Epithelial cell of proximal tubule (primary cell): ENCODE results near the gene TEX19. TPM values are rescaled to one million over a fixed set of nuclear protein-coding genes. Genes with fewer than 3 reads are reported as not detected.

Experiments
- DNase-seq: peaks from one replicate; pipeline ENCODE4 v3.0.0-alpha.2; 2011; ENCODE audit warnings: low read depth
- H3K4me3 ChIP-seq: 2 replicates; pipeline ENCODE4 v1.5.1; 2011; ENCODE audit warnings: low read depth, mild to moderate bottlenecking, low read length
- total RNA-seq: library from RNA; depleted of rRNA; stranded (reverse); fragments of >200 nt; gene quantifications from 2 replicates; pipeline ENCODE4 v1.2.3, GENCODE V29; 2015
- TF ChIP-seq, protein P1 (sequence below): conservative IDR thresholded peaks from 2 replicates; pipeline ENCODE4 v1.5.1; 2012; ENCODE audit warnings: low read depth, mild to moderate bottlenecking, low read length

The TEX19 gene
- total RNA-seq, 1 donor from 2014 or later = not detected

DNA sequence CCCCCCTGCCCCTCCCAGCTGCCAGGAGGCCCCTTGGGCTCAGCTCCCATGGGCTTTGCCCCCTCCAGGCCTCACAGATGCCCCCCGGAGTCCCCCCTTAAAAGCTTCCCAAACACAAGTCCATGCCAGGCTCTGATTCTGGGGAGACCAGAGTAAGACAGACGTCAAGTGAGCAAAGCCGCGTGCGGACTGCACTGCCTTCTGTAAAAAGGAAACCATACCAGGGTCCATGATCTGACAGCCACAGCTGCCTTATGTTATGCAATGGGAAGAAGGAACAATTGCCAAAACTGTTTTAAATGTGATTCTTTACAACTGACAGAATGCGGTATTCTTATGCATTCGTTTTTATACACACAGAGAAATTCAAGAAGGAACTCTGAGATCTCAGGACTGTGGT is 41.2 kb downstream of the TEX19 start:
- TF ChIP-seq, protein P1, sequence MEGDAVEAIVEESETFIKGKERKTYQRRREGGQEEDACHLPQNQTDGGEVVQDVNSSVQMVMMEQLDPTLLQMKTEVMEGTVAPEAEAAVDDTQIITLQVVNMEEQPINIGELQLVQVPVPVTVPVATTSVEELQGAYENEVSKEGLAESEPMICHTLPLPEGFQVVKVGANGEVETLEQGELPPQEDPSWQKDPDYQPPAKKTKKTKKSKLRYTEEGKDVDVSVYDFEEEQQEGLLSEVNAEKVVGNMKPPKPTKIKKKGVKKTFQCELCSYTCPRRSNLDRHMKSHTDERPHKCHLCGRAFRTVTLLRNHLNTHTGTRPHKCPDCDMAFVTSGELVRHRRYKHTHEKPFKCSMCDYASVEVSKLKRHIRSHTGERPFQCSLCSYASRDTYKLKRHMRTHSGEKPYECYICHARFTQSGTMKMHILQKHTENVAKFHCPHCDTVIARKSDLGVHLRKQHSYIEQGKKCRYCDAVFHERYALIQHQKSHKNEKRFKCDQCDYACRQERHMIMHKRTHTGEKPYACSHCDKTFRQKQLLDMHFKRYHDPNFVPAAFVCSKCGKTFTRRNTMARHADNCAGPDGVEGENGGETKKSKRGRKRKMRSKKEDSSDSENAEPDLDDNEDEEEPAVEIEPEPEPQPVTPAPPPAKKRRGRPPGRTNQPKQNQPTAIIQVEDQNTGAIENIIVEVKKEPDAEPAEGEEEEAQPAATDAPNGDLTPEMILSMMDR = no peak
- H3K4me3 ChIP-seq = no peak overlapping the region
- DNase-seq = no peak

DNA sequence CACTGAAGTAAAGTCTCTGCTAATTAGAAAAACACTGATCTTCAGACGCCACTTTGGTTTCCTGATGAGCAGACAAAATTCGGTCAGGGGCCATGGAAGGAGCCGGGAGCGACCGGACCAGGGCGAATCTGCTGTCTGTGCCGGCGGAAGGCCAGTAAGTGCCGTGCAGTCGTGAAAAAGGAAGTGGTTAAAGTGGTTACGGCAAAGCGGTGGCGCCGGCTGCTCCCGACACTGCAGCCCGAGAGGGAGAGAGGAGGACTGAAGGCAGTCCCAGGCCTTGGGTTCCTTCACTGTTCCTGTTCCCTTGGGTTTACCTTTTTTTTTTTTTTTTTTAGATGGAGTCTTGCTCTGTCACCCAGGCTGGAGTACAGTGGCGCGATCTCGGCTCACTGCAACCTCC is 41.8 kb downstream of the TEX19 start:
- no peak for DNase-seq
- no peak overlapping the region for H3K4me3 ChIP-seq
- TF ChIP-seq, protein P1 = no peak

DNA sequence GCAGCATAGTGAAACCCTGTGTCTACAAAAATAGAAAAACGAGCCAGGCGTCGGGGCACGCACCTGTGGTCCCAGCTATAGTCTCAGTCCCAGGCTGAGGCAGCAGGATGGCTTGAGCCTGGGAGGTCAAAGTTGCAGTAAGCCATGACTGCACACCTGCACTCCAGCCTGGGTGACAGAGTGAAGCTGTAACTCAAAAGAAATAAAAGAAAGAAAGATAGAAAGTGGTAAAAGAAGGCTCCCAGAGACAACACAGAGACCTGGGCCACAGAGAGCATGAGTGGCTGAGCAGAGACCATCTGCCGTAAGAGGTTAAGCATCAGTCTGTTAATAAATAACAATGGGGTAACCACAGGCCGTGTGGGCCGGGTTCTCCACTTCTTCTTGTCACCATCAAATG is 43.8 kb downstream of the TEX19 start:
- TF ChIP-seq, protein P1 = no peak
- no peak for DNase-seq
- H3K4me3 ChIP-seq = no peak overlapping the region

DNA sequence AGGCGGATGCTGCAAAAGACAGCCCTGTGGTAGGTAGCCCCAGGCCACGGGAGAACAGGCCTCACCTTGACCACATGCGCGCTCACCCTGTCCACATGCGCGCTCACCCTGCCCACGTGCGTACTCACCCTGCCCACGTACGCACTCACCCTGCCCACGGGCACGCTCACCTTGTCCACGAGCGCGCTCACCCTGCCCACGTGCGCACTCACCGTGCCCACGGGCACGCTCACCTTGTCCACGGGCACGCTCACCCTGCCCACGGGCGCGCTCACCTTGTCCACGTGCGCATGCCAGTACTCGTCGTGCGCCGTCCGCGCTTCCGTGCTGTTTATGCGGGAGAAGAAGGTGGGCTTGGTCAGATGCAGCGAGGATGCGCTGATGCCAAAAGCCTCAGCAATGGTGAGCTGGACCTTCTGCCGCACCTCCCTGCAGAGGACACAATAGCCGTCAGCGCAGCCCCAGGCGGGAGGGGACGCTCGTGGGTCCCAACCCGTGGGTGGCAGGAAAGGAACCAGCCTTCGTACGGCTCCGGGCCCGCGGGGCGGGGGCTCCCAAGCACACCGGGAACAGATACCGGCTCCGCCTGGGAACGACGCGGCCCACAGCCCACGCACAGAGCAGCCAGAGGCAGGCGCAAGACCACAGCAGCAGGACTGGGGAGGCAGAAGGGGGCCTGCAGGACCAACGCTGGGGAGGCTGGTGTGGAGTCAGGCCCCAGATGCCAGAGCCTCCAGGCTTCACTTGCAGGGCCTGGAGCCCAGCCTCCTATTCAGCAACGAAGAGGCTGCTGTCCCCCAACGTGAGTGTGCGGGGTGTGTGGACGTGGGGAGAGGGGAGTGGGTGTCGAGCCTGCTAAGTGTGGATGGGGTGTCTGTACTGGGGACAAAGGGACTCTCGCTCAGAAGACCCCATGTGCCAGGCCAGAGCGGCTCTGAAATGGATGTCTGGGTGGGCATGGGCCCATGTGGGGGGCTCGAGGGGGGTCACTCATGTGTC is 44.9 kb downstream of the TEX19 start:
- DNase-seq = no peak
- TF ChIP-seq, protein P1 = no peak
- no peak overlapping the region for H3K4me3 ChIP-seq

DNA sequence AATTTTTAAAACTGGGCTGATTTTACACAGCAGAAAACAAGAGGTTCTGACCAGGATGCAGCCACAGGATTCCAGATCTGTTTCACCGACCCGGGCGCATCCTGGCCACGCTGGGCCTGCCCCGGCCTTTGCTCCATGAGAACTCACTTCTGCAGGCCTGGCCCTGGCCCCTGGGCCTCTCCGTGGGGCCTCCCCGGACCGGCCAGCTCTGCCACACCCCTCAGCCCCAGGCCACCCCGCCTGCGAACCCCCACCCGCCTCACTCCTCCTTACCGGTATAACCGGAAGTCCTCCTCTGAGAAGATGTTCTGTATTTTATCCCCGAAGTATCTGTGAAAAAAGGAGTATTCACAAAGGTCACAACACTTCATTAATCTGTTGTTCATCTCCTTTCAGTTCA is 46.0 kb downstream of the TEX19 start:
- TF ChIP-seq, protein P1 = no peak
- no peak overlapping the region for H3K4me3 ChIP-seq
- no peak for DNase-seq

DNA sequence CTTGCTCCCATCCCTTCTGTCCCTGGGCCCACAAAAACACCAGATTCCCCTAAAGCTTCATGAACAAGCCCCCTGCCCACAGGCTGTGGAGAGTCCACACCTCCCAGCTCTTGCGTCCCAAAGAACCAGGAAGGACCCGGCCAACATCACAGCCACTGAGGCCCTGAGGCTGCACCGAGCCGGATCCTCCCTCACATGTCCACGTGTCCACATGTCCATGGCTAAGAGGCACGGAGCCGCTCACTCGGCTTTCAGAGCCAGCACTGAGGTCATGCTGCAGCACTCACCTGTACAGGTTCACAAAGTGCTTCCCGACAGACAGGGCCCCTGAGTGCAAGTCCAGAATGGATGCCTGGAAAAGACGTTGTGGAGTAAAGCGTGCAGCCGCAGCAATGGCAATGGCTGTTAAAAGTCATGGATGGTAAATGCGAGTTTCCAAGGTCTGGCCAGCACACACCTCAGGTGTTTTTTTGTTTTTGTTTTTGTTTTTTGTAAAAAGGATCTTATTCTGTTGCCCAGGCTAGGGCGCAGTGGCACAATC is 47.2 kb downstream of the TEX19 start:
- TF ChIP-seq, protein P1 = no peak
- H3K4me3 ChIP-seq = no peak overlapping the region
- DNase-seq = no peak

DNA sequence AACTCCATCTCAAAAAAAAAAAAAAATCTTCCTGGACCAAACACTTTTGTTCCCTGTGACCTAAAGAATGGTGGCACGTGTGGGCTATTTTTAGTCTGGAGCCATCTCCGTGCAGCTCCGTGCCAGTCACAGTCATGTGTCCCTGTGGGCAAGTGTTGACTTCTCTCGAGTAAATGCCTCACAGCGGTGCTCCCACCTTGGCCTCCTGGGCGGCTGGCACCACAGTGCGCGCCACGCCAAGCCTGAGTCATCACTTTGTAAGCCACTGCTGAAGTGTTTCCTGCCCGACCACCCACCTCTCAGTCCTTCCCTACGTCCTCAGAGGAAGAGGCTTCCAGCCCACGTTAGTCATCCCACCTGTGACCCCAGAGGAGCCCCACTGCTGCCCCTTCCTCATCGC is 48.2 kb downstream of the TEX19 start:
- H3K4me3 ChIP-seq = no peak overlapping the region
- no peak for DNase-seq
- TF ChIP-seq, protein P1 = no peak
